OCI-LY7 (cell line): ENCODE measurements around the gene RPL10. TPM values are rescaled to one million over a fixed set of nuclear protein-coding genes. Genes with fewer than 3 reads are reported as not detected.

ENCODE experiments used
- BruUV-seq: library from RNA; stranded (reverse); fragments of 400-500 nt; replicated peaks from 2 replicates; lab custom pipeline; 2021; lab: Mats Ljungman, UMichigan
- CTCF ChIA-PET: fragments of 300-600 bp; sonication (Branson Sonifier 250); formaldehyde crosslinking; loops from one replicate; lab custom pipeline; 2022; ENCODE audit warnings: antibody characterized with exemption; ENCODE audit not compliant: unreplicated experiment; lab: Charles Lee
- POLR2A ChIA-PET: fragments of 300-600 bp; sonication (Branson Sonifier 250); formaldehyde crosslinking; loops from one replicate; lab custom pipeline; 2022; ENCODE audit warnings: antibody characterized with exemption; lab: Charles Lee
- DNase-seq: peaks from one replicate; pipeline ENCODE4 v3.0.0-alpha.2; 2015; ENCODE audit warnings: low spot score
- H2AFZ ChIP-seq: fragments of 200-600 bp; sonication (generic), shearing (Covaris generic); 2 replicates; pipeline ENCODE4 v1.6.1; 2014; ENCODE audit warnings: mild to moderate bottlenecking, antibody characterized with exemption, low read length, moderate library complexity
- H3K27ac ChIP-seq: fragments of 200-600 bp; sonication (generic); 2 replicates; pipeline ENCODE4 v1.5.1; 2014; ENCODE audit warnings: mixed run types, low read depth, mild to moderate bottlenecking, moderate library complexity, low read length, inconsistent platforms; ENCODE audit not compliant: poor library complexity, severe bottlenecking
- H3K36me3 ChIP-seq: fragments of 200-600 bp; sonication (generic); 2 replicates; pipeline ENCODE4 v1.6.1; 2014; ENCODE audit warnings: mild to moderate bottlenecking, antibody characterized with exemption, low read length, moderate library complexity, mixed read lengths; ENCODE audit not compliant: insufficient read depth
- H3K4me1 ChIP-seq: fragments of 200-600 bp; sonication (generic); 2 replicates; pipeline ENCODE4 v1.5.1; 2014; ENCODE audit warnings: mild to moderate bottlenecking, low read length; ENCODE audit not compliant: insufficient read depth, poor library complexity, severe bottlenecking
- H3K4me2 ChIP-seq: fragments of 200-600 bp; sonication (generic); 2 replicates; pipeline ENCODE4 v1.6.1; 2014; ENCODE audit warnings: mild to moderate bottlenecking, low read length
- H3K4me3 ChIP-seq: fragments of 200-600 bp; sonication (generic); 2 replicates; pipeline ENCODE4 v1.5.1; 2014; ENCODE audit warnings: mild to moderate bottlenecking, low read depth, low read length; ENCODE audit not compliant: poor library complexity, severe bottlenecking
- H3K79me2 ChIP-seq: fragments of 200-600 bp; sonication (generic); 2 replicates; pipeline ENCODE4 v1.6.1; 2016; ENCODE audit warnings: low read depth, mild to moderate bottlenecking, low read length, moderate library complexity, mixed read lengths; ENCODE audit not compliant: insufficient read depth
- H3K9me2 ChIP-seq: fragments of 200-600 bp; sonication (generic); 2 replicates; pipeline ENCODE4 v1.6.1; 2016; ENCODE audit warnings: mild to moderate bottlenecking, low read length, mixed read lengths; ENCODE audit not compliant: insufficient read depth
- H3K9me3 ChIP-seq: fragments of 200-600 bp; sonication (generic); 2 replicates; pipeline ENCODE4 v1.6.1; 2014; ENCODE audit warnings: mild to moderate bottlenecking, mixed run types, low read length, mixed read lengths
- H4K20me1 ChIP-seq: fragments of 200-600 bp; sonication (generic); 2 replicates; pipeline ENCODE4 v1.6.1; 2014; ENCODE audit warnings: mild to moderate bottlenecking, antibody characterized with exemption, low read length, moderate library complexity, mixed read lengths; ENCODE audit not compliant: insufficient read depth
- EZH2phosphoT487 ChIP-seq: fragments of 200-600 bp; sonication (generic); IDR thresholded peaks from 2 replicates; pipeline ENCODE4 v1.6.1; 2018; ENCODE audit warnings: low read depth, borderline replicate concordance, mild to moderate bottlenecking, mixed run types, antibody characterized with exemption, low read length, moderate library complexity, mixed read lengths
- intact Hi-C: fragments of 100-400 bp; cut with micrococcal nuclease; formaldehyde crosslinking; loops from one replicate; pipeline ENCODE4 v1.10.0; 2022; ENCODE audit not compliant: unreplicated experiment
- total RNA-seq, 2 experiments: library from RNA; depleted of rRNA in 1 of 2; stranded (reverse); fragments of >200 nt in 1 of 2; shearing (Covaris generic) in 1 of 2; gene quantifications; 2 replicates each; pipeline ENCODE4 v1.2.3, GENCODE V29; 2014 to 2022
- TF ChIP-seq, protein P1 (sequence below): fragments of 200-600 bp; sonication (generic); conservative IDR thresholded peaks from 2 replicates; pipeline ENCODE4 v1.5.1; 2014; ENCODE audit warnings: mild to moderate bottlenecking, antibody characterized with exemption, low read length, moderate library complexity, mixed read lengths

RPL10 gene
- total RNA-seq, 2 experiments from 2014 or later = 2,447 to 4,261 TPM

GRCh38 chrX:154376774-154377173 is 21.4 kb upstream of the RPL10 start:
- peaks cover 4% of the 10 kb centered on the region; the same call in 1 of the 2 replicates for H3K36me3 ChIP-seq
- peaks cover 44% of the 10 kb centered on the region for H3K4me1 ChIP-seq
- no peak overlapping the region for H3K4me3 ChIP-seq
- ChIA-PET POLR2A (no interaction called here), CTCF (no interaction called here)
- BruUV-seq = no TSS peak
- no peaks in the 10 kb centered on the region for H4K20me1 ChIP-seq
- no peak overlapping the region for H3K27ac ChIP-seq
- peaks cover 13% of the 10 kb centered on the region for H3K79me2 ChIP-seq
- TF ChIP-seq, protein P1, sequence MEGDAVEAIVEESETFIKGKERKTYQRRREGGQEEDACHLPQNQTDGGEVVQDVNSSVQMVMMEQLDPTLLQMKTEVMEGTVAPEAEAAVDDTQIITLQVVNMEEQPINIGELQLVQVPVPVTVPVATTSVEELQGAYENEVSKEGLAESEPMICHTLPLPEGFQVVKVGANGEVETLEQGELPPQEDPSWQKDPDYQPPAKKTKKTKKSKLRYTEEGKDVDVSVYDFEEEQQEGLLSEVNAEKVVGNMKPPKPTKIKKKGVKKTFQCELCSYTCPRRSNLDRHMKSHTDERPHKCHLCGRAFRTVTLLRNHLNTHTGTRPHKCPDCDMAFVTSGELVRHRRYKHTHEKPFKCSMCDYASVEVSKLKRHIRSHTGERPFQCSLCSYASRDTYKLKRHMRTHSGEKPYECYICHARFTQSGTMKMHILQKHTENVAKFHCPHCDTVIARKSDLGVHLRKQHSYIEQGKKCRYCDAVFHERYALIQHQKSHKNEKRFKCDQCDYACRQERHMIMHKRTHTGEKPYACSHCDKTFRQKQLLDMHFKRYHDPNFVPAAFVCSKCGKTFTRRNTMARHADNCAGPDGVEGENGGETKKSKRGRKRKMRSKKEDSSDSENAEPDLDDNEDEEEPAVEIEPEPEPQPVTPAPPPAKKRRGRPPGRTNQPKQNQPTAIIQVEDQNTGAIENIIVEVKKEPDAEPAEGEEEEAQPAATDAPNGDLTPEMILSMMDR = no peak
- no peak for TF ChIP-seq EZH2phosphoT487
- H3K9me2 ChIP-seq = no peaks in the 10 kb centered on the region
- no peak overlapping the region for H3K4me2 ChIP-seq
- no peaks in the 10 kb centered on the region for H3K9me3 ChIP-seq
- no peak for DNase-seq
- intact Hi-C loops = loop anchor here (10.0 kb wide), 1 partner anchor 452 kb away; the partner anchor contains the start of gene ARHGAP4
- no peak overlapping the region for H2AFZ ChIP-seq

GRCh38 chrX:154378059-154378798 is 19.9 kb upstream of the RPL10 start:
- no peaks in the 10 kb centered on the region for H4K20me1 ChIP-seq
- H3K9me2 ChIP-seq = no peaks in the 10 kb centered on the region
- DNase-seq = peak; percentile 35
- no TSS peak for BruUV-seq
- peaks cover 33% of the 10 kb centered on the region for H3K4me1 ChIP-seq
- peaks cover 4% of the 10 kb centered on the region; the same call in 1 of the 2 replicates for H3K36me3 ChIP-seq
- peak overlapping the region; percentile 72 for H3K4me3 ChIP-seq
- ChIA-PET POLR2A (no interaction called here), CTCF (no interaction called here)
- intact Hi-C loops = loop anchor here (1.0 to 10.0 kb wide), 2 partner anchors 406 to 453 kb away; partner anchors contain the start of genes ARHGAP4 and TMEM187
- H3K79me2 ChIP-seq = peaks cover 13% of the 10 kb centered on the region
- no peaks in the 10 kb centered on the region for H3K9me3 ChIP-seq
- peak overlapping the region; percentile 66 for H3K27ac ChIP-seq
- TF ChIP-seq, protein P1 = no peak
- TF ChIP-seq EZH2phosphoT487 = no peak
- H3K4me2 ChIP-seq = peak overlapping the region; percentile 77
- H2AFZ ChIP-seq = no peak overlapping the region
